KG1 (cell line): Measurements from ENCODE around the gene C6.

Experiments used
- DNase-seq: peaks from one replicate; lab custom pipeline; 2025; lab: John Stamatoyannopoulos, UW

The C6 gene

DNA sequence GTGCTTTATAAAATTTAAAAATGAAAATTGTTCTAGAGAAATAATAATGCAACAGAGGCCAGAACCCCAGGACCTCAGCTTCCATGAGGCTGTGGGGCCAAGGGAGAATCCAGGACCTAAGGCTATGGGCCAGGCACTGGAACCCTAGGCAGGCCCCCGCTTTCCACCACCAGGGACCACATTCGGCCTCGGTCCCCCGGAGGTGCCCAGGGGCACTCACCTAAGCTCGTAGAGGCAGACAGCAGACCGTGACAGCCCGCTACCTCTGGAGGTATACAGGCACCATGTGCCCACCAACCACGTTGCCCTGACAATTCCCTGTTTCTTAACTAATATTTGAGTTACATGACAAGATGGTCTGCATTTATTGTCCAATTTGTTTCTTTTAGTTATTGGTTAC lies 92.7 kb downstream of the C6 start:
- no peak for DNase-seq

DNA sequence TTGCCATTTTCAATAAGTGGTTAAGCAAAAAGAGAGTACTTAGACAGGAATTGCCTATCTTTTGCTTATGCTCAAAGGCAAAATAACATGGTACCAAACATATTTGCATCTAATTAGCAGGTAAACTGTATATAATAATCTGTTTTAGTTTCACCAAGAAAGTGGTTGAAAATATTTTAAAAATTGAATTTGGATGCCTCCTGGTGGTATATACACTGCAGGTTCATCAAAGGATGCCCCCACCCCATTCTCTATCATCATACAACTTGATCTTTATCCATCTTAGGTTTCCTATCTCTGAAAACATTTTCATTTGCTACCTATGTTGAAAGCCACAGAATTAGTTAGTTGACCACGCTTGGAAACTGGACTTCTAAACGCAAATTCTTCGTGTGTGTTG lies 95.2 kb downstream of the C6 start:
- DNase-seq = no peak

DNA sequence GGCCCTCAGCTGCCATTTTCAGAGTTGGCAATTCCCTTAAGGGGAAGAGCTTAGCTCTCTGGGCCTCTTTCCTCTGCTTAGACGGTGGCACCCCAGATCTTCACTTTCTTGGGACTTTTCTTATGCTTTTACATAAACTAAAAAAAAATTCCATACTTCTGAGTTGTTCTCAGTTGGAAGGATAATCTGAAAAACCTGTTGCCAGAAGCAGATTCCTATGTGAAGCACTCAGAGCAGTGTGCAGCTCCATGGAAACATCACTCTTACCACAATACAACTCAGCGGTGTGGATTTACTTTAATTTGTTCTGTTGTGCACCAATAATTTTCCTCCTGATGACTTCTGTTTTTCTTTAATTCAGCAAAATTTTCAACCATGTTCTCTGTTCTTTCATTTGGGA lies 98.1 kb downstream of the C6 start:
- DNase-seq = no peak

DNA sequence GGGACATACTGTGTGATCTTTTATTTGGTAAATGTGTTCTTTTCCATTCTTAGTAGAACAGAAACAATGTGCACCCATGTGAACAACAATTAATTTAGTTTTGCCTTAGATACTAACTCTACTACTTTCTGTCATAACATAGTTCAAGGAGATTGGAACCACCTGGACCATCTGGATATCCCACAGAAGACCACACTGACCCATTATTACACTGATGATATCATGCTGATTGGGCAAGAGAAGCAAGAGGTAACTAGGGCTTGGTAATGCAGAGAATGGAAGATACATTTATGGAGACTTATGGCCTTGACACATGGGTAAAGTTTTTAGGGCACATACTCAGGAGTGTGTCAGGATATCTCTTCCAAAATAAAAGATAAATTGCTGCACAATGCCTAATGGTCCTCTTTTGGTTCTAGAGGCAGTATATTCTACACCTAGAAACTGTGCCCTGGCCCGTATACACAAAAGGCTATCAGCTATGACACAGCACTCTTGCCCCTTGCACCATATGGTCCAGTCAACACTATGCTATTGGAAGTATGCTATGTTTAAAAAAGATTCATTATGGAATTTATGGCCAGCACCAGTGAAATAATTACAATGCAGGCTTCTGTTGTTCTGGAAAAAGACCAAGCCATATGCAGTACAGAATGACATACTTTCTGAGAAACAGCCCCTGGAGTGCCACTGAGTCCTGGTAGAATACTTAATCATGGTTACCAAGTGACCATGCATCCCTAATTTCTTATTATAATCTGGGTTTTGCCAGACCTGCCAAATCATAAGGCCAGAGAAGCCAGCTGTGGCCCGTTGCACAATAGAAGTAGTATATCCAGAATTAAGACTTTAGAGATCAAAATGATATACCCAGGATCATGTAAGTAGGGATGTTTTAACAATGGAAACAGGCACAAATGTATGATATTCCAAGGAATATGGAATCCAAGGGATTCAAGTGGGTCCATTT lies 100.6 kb downstream of the C6 start:
- DNase-seq = no peak

DNA sequence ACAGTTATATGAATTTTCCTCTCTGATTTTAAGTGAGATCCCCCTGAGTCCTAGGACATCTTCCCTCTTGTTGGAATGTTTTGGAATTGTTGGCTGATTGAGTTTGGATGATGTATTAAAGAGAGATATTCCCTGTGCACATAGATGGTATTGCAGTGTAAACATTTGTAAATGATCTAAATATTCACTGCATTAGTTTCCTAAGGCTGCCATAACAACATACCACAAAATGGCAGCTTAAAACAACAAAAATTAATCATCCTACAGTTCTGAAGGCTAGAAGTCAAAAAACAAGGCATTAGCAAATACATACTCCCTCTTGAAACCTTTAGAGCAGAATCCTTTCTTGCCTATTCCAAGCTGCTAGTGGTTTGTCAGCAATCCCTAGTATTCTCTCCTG lies 104.1 kb downstream of the C6 start:
- DNase-seq = no peak

DNA sequence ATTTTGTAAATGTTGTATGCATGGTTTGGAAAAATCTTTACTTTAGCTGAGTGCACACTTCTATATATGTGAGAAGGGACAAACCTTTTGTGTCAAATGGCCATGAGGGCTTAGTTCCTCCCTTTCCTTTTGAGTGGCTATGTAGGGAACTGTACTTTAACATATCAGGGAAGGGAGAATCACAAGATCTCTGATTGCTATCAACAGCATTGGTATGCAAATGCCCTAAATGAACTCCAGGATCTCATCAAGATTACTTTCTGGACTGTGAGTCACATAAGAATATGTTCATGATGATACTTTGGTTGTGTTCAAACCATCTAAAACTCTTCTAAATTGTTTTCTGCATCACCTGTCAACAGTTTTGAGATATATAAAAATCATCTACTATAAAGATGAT lies 111.0 kb downstream of the C6 start:
- DNase-seq = no peak

DNA sequence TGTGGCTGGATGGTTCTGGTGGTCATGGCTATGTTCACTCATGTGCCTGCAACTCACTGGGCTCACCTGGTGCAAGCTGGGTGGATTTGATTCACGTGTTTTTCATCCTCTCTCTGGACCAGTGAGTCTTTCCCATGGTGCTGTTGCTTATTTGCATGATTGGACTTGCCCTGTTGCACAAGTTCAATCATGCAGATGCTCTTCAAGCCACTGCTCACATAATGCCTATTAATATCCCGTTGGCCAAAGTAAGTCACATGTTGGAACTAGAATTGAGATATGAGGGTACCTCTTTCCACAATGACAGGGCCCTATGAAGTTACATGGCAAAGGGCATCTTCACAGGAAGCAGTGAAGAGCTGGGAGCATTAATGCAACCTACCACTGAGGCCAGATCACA lies 115.7 kb downstream of the C6 start:
- no peak for DNase-seq

DNA sequence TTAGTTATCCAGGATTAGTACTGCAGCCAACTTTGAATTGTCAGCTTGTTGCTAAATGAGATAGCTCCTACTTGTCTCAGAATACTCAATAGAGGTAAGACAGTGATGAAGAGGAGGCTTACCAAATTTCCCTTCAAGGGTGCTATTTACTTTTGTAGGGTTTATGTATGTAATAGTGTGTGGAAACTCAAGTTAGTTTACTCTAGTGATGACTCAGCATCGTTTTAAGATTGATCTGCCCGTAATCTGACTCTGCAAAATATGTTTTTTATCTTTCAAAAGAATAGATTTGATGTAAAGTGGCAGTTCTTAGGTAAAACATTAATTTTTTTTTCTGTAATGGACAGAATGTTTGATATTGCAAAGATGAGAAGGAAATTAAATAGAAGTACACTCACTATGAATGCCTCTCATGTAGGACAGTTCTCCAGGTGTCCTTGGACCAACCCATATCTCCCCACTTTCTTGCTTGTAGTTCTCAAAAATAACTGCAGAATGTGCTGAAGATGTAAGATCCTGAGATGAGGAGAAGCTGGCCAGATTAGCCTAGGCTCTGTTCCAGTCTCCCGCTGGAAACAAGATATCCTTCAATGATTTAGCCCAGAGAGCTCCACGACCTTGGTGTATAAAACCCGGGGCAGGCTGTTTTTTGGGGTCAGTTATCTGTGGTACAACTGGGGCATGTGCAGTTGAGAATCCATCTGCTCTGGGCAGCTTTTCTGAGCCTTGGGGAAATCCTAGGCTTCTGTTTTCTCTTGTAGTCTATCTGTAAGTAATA lies 117.8 kb downstream of the C6 start:
- DNase-seq = no peak

DNA sequence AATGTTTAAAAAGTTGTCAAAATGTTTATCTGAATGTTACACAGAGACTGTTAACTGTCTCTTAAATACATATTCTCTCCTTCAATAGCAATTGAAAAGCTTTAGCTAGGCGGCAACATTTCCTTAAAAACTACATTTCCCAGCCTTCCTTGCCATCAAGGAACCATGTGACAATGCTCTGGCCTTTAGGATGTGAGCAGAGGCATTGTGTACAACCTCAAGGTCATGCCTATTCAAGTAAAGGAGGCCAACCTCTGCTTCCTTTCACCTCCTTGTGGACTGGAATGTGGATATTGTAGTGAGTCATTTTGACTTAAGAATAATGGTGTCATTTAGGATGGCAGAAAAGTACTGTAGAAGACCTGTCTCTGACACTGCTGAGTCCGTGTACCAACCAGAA lies 118.5 kb downstream of the C6 start:
- no peak for DNase-seq

DNA sequence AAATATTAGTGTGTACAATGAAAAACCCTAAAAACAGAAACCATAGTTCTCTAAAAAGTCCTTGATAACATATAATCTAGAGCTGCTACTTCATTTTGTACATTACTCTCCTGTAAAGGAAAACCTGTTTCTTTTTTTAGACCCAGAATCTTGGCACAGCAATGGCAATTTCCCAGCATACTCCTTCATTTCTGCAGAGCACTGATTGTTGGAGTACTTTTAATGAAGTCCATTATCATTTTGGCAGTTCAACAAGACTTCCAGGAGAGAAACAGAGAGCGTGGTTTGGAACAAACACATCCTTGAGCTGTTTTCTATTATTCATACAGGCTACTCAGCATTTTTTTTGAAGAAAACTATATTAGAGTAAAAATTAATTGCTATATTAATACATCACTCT lies 119.5 kb downstream of the C6 start:
- no peak for DNase-seq
